WERI-Rb-1 (cell line): ENCODE measurements around the gene HMGB3.

ENCODE experiments used
- DNase-seq: peaks from one replicate; pipeline ENCODE4 v3.0.0-alpha.2; 2020
- H3K27ac ChIP-seq: fragments of 250-450 bp; sonication (Bioruptor Pico); 2 replicates; pipeline ENCODE4 v1.5.1; 2020; ENCODE audit warnings: mild to moderate bottlenecking, moderate library complexity
- H3K27me3 ChIP-seq: fragments of 250-450 bp; sonication (Bioruptor Pico); 2 replicates; pipeline ENCODE4 v1.5.1; 2021; ENCODE audit warnings: mild to moderate bottlenecking, low read depth, moderate library complexity; ENCODE audit not compliant: insufficient read depth, severe bottlenecking
- H3K36me3 ChIP-seq: fragments of 250-450 bp; sonication (Bioruptor Pico); 2 replicates; pipeline ENCODE4 v1.5.1; 2020; ENCODE audit warnings: mild to moderate bottlenecking, moderate library complexity
- H3K4me3 ChIP-seq: 2 replicates; pipeline ENCODE4 v1.5.1; 2011; ENCODE audit warnings: low read depth, mild to moderate bottlenecking, control low read depth, low read length
- H3K9me3 ChIP-seq: fragments of 250-450 bp; sonication (Bioruptor Pico); 2 replicates; pipeline ENCODE4 v1.5.1; 2021; ENCODE audit warnings: mild to moderate bottlenecking, moderate library complexity; ENCODE audit not compliant: severe bottlenecking
- CTCF ChIP-seq: IDR thresholded peaks from 2 replicates; pipeline ENCODE4 v1.5.1; 2011; ENCODE audit warnings: low read depth, mild to moderate bottlenecking, control low read depth, inconsistent platforms, low read length

The HMGB3 gene

GRCh38 chrX:150940844-150941495 is 42.2 kb upstream of the HMGB3 start:
- no peak for DNase-seq
- H3K9me3 ChIP-seq: peaks cover 9% of the 10 kb centered on the region
- no peaks in the 10 kb centered on the region for H3K36me3 ChIP-seq
- H3K27me3 ChIP-seq: peaks cover 10% of the 10 kb centered on the region
- no peak overlapping the region for H3K4me3 ChIP-seq
- no peak overlapping the region for H3K27ac ChIP-seq
- TF ChIP-seq CTCF: no peak

- peaks cover 9% of the 10 kb centered on the region for H3K9me3 ChIP-seq
- H3K27me3 ChIP-seq: peaks cover 13% of the 10 kb centered on the region
- DNase-seq: no peak
- H3K27ac ChIP-seq: no peak overlapping the region
- no peak for TF ChIP-seq CTCF
- no peak overlapping the region for H3K4me3 ChIP-seq
- H3K36me3 ChIP-seq: no peaks in the 10 kb centered on the region
Observed at GRCh38 chrX:150941580-150941979, 41.6 kb upstream of the HMGB3 start.

- no peak for TF ChIP-seq CTCF
- Histone ChIP-seq H3K27ac (no peak overlapping the region), H3K9me3 (no peaks in the 10 kb centered on the region), H3K27me3 (peaks cover 17% of the 10 kb centered on the region), H3K4me3 (no peak overlapping the region), H3K36me3 (no peaks in the 10 kb centered on the region)
- DNase-seq: no peak
Observed at GRCh38 chrX:150942942-150943594, 40.1 kb upstream of the HMGB3 start.

- no peaks in the 10 kb centered on the region for H3K36me3 ChIP-seq
- H3K27me3 ChIP-seq: peaks cover 17% of the 10 kb centered on the region
- no peak overlapping the region for H3K4me3 ChIP-seq
- H3K27ac ChIP-seq: no peak overlapping the region
- no peaks in the 10 kb centered on the region for H3K9me3 ChIP-seq
- TF ChIP-seq CTCF: no peak
- DNase-seq: no peak
Observed at GRCh38 chrX:150944233-150944632, 38.9 kb upstream of the HMGB3 start.

- Histone ChIP-seq H3K9me3 (no peaks in the 10 kb centered on the region), H3K4me3 (no peak overlapping the region), H3K27me3 (peaks cover 17% of the 10 kb centered on the region), H3K36me3 (no peaks in the 10 kb centered on the region), H3K27ac (no peak overlapping the region)
- TF ChIP-seq CTCF: no peak
- peak; percentile 31 for DNase-seq
Observed at GRCh38 chrX:150954951-150955350, 28.2 kb upstream of the HMGB3 start.

- H3K9me3 ChIP-seq: no peaks in the 10 kb centered on the region
- no peak for DNase-seq
- no peak overlapping the region for H3K4me3 ChIP-seq
- TF ChIP-seq CTCF: no peak
- H3K27ac ChIP-seq: no peak overlapping the region
- H3K27me3 ChIP-seq: peaks cover 20% of the 10 kb centered on the region
- H3K36me3 ChIP-seq: no peaks in the 10 kb centered on the region
Observed at GRCh38 chrX:150955590-150955989, 27.5 kb upstream of the HMGB3 start.
